GM12875 (cell line): Measurements from ENCODE around the gene DLK2.

Experiments used
- H3K4me3 ChIP-seq: one replicate; pipeline ENCODE4 v1.5.1; 2011; ENCODE audit warnings: low read depth, low read length, control low read depth
- TF ChIP-seq, protein P1 (sequence below): IDR thresholded peaks from 2 replicates; pipeline ENCODE4 v1.5.1; 2011; ENCODE audit warnings: low read depth, mild to moderate bottlenecking, control low read depth, inconsistent platforms, low read length, moderate library complexity, borderline replicate concordance; ENCODE audit not compliant: insufficient read depth

DLK2 gene

DNA sequence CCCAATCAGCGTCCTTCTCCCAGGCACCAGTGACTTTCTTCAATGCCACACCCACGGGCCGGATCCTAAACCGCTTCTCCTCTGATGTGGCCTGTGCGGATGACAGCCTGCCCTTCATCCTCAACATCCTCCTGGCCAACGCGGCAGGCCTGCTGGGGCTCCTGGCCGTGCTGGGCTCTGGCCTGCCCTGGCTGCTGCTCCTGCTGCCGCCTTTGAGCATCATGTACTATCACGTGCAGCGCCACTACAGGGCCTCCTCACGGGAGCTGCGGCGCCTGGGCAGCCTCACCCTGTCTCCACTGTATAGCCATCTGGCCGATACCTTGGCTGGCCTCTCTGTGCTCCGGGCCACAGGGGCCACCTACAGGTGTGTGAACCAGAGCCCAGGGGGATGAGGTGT, 9.8 kb downstream of the DLK2 start:
- TF ChIP-seq, protein P1, sequence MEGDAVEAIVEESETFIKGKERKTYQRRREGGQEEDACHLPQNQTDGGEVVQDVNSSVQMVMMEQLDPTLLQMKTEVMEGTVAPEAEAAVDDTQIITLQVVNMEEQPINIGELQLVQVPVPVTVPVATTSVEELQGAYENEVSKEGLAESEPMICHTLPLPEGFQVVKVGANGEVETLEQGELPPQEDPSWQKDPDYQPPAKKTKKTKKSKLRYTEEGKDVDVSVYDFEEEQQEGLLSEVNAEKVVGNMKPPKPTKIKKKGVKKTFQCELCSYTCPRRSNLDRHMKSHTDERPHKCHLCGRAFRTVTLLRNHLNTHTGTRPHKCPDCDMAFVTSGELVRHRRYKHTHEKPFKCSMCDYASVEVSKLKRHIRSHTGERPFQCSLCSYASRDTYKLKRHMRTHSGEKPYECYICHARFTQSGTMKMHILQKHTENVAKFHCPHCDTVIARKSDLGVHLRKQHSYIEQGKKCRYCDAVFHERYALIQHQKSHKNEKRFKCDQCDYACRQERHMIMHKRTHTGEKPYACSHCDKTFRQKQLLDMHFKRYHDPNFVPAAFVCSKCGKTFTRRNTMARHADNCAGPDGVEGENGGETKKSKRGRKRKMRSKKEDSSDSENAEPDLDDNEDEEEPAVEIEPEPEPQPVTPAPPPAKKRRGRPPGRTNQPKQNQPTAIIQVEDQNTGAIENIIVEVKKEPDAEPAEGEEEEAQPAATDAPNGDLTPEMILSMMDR: no peak

DNA sequence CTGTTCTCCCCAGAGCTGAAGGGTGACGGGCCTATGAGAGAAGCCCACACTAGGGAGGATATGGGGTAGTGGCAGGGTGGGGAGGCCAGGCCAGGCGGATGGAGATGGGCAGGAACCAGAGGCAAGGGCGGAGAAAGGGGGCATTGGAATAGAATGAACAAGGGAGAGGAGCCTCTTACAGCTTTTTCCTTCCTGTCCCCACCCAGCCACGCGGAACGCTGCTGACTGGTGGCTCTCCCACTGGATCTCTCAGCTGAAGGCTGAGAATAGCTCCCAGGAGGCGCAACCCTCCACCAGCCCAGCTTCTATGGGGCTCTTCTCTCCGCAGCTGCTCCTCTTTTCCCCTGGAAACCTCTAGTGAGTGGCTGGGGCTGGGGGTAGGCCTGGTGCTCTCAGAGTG, 10.8 kb downstream of the DLK2 start:
- H3K4me3 ChIP-seq: no peak overlapping the region
- TF ChIP-seq, protein P1: no peak

More for the DNA sequence above, 9.8 kb downstream of the DLK2 start:
- no peak overlapping the region for H3K4me3 ChIP-seq

DNA sequence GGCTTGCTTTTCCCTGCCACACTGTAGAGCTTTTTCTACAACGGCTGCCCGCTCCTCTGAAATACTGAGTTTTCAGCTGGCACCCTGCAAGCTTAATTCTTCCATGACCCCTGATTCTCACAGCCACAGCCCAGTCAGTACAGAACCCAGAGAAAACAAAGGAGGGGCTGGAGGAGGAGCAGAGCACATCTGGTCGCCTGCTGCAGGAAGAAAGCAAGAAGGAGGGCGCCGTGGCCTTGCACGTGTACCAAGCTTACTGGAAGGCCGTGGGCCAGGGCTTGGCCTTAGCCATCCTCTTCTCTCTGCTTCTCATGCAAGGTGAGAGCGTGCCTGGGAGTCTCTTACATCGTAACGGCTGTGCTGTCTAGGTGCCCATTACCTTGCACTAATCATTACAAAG, 11.3 kb downstream of the DLK2 start:
- H3K4me3 ChIP-seq: no peak overlapping the region
- TF ChIP-seq, protein P1: no peak

DNA sequence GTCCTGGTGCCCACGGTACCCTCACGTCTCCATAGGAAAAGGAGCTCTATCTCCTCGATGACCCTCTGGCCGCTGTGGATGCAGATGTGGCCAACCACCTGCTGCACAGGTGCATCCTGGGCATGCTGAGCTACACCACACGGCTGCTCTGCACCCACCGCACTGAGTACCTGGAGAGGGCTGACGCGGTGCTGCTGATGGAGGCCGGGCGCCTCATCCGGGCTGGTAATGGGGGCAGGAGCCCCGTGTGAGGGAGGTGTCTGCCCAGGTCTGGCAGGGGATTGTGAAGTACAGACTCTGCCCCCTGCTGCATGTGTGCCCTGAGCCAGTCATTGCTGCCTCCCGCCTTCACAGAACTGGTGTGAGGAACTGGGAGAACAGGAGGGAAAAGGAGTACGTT, 12.4 kb downstream of the DLK2 start:
- TF ChIP-seq, protein P1: no peak
- no peak overlapping the region for H3K4me3 ChIP-seq

DNA sequence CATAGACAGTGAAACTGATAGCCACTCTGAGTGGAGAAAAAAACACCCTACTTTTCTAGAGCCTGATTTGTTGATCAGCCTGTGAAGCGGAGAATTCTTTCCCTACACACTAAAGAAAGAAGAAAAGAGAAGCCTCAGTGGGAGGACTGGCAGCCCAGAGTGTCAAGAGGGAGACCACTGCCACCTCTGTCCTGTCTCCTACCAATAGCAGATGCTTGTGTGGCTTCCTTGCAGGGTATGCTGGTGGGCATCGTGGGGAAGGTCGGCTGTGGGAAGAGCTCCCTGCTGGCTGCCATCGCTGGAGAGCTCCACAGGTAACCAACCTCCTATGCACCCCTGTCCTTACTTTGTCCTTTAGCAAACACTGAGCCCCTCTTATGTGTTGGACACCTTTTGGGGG, 17.6 kb downstream of the DLK2 start:
- H3K4me3 ChIP-seq: no peak overlapping the region
- TF ChIP-seq, protein P1: no peak

DNA sequence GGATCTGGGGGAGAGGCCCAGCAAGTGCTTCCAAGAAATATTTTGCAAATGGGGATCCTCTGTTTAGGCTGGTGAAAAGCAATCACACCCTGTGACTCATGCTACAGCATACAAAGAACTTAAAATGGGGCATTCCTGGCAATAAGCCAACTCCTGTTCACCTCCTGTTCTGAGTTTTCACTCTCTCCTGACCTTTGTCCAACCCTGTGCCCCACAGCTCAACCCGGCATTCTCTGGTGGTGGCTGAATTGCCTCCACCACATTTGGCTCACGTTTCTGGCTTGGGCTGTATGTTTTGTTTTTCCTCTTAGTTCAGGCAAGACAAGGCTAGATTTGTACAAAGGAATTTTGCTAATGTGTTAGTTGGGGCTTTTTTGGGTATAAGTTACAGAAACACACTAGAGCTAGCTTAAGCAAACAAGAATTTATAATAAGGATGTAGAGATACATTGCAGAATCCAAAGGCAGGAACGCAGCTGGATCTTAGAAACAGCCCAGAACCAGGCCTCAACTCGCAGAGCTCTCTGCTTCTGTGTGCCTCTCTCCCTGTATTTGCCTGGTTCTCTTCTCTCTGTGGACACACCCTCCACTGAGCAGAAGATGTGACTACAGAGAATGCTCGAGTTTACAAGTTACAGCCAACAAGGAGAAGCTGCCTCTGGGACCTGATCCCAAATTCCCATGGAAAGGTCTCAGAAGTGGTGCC, 18.6 kb downstream of the DLK2 start:
- H3K4me3 ChIP-seq: no peak overlapping the region
- TF ChIP-seq, protein P1: no peak

DNA sequence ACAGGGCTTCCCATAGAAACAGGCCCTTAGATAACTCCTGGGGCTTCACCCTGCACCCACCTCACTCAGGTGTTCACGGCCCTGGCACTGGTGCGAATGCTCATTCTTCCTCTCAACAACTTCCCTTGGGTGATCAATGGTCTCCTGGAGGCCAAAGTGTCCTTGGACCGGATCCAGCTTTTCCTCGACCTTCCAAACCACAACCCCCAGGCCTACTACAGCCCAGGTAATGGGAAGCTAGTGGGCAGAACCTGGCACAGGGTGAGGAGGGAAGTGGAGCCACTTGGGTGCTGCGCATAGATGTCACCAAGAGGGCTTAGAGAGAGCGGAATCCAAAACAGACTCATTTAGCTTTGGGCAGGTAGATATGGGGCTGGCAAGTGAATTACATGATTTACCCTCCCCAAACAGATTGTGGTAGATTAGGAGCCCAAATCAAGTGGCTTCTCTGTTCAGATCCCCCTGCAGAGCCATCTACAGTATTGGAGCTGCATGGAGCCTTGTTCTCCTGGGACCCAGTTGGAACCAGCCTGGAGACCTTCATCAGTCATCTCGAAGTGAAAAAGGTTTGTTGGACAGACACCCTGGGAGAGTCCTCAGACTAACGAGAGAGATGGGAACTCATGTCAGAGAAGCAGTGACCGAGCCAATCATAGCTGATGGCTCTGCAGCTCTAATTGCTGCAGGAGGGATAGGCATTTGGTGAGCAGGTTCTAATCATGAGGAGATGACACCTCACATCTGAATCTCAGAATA, 19.5 kb downstream of the DLK2 start:
- H3K4me3 ChIP-seq: no peak overlapping the region
- TF ChIP-seq, protein P1: no peak
